Midbrain (tissue), 1 donor: ENCODE data around the gene SCAMP4.
A peak's percentile ranks its signal among the peaks of the same experiment; 100 is the strongest.
"Not testable (repeated sequence)": the region's sequence is repeated elsewhere in the genome, so short reads cannot be mapped to it uniquely, and the experiment has no call there.

Experiments
- DNase-seq: peaks from one replicate; lab custom pipeline; 2025; lab: John Stamatoyannopoulos, UW

Gene SCAMP4

GRCh38 chr19:1882786-1883692 is 22.2 kb upstream of the SCAMP4 start:
- DNase-seq, result no peak

- DNase-seq, result no peak
Measured at GRCh38 chr19:1883784-1884183, 21.4 kb upstream of the SCAMP4 start.

GRCh38 chr19:1884291-1884718 is 20.9 kb upstream of the SCAMP4 start:
- DNase-seq, result no peak

GRCh38 chr19:1884719-1885334 is 20.4 kb upstream of the SCAMP4 start:
- DNase-seq, result no peak

GRCh38 chr19:1885398-1886119 is 19.6 kb upstream of the SCAMP4 start, which contains the start of gene ABHD17A:
TSS of gene ABHD17A (minus strand) at chr19:1885496. CDS start at chr19:1881566, 3,930 bp downstream.
- DNase-seq, result peak; percentile 96

GRCh38 chr19:1886360-1886759 is 18.8 kb upstream of the SCAMP4 start:
- not testable (repeated sequence) for DNase-seq

GRCh38 chr19:1888385-1888784 is 16.8 kb upstream of the SCAMP4 start:
- DNase-seq, result no peak

GRCh38 chr19:1889907-1890306 is 15.3 kb upstream of the SCAMP4 start:
- DNase-seq, result no peak

GRCh38 chr19:1893791-1894190 is 11.4 kb upstream of the SCAMP4 start:
- no peak for DNase-seq

- DNase-seq, result no peak
Measured at GRCh38 chr19:1896508-1896907, 8.7 kb upstream of the SCAMP4 start.

GRCh38 chr19:1901940-1902404 is 3.2 kb upstream of the SCAMP4 start:
- no peak for DNase-seq

- DNase-seq, result no peak
Measured at GRCh38 chr19:1902923-1903322, 2.3 kb upstream of the SCAMP4 start.

GRCh38 chr19:1904860-1905109 is 414 bp upstream of the SCAMP4 start:
- no peak for DNase-seq

- DNase-seq, result no peak
Measured at GRCh38 chr19:1905863-1906375, 720 bp downstream of the SCAMP4 start.

- no peak for DNase-seq
Measured at GRCh38 chr19:1906985-1907562, 1.9 kb downstream of the SCAMP4 start.

- DNase-seq, result no peak
Measured at GRCh38 chr19:1907563-1908363, 2.6 kb downstream of the SCAMP4 start.

- DNase-seq, result no peak
Measured at GRCh38 chr19:1908364-1908678, 3.1 kb downstream of the SCAMP4 start.

- DNase-seq, result no peak
Measured at GRCh38 chr19:1909761-1910080, 4.5 kb downstream of the SCAMP4 start.

- no peak for DNase-seq
Measured at GRCh38 chr19:1910177-1910576, 5.0 kb downstream of the SCAMP4 start.

GRCh38 chr19:1911098-1911497 is 5.9 kb downstream of the SCAMP4 start:
- DNase-seq, result no peak

- no peak for DNase-seq
Measured at GRCh38 chr19:1911995-1912394, 6.8 kb downstream of the SCAMP4 start.
